Lung (tissue), 12 donors: ENCODE results near the gene CAMK2D. TPM values are rescaled to one million over a fixed set of nuclear protein-coding genes. Genes with fewer than 3 reads are reported as not detected.

Source experiments
- ATAC-seq: fragments of 200-7000 bp; cut with Tn5 transposase; one replicate; pipeline ENCODE4 v1.9.1; 2020; ENCODE audit warnings: moderate number of reproducible peaks; ENCODE audit not compliant: insufficient read depth, low FRiP score
- DNase-seq, 3 donors: peaks; one replicate each; pipeline ENCODE4 v3.0.0-alpha.2; 2013 to 2017
- H3K27ac ChIP-seq, 2 donors: one replicate each; pipeline ENCODE4 v1.5.1; 2013; ENCODE audit warnings: mild to moderate bottlenecking in 2 of 2, moderate library complexity in 2 of 2, control low read depth in 1 of 2, inconsistent platforms in 1 of 2, low read depth in 1 of 2, low read length in 1 of 2
- H3K27me3 ChIP-seq, 3 donors: one replicate each; pipeline ENCODE4 v1.5.1; 2013; ENCODE audit warnings: low read length in 2 of 3; ENCODE audit not compliant: control insufficient read depth in 3 of 3, insufficient read depth in 3 of 3
- H3K36me3 ChIP-seq, 4 donors: one replicate each; pipeline ENCODE4 v1.5.1; 2013; ENCODE audit warnings: low read length in 4 of 4, mild to moderate bottlenecking in 1 of 4, moderate library complexity in 1 of 4; ENCODE audit not compliant: control insufficient read depth in 4 of 4, insufficient read depth in 4 of 4
- H3K4me1 ChIP-seq, 5 donors: one replicate each; pipeline ENCODE4 v1.5.1; 2013; ENCODE audit warnings: low read length in 5 of 5, mild to moderate bottlenecking in 2 of 5, moderate library complexity in 1 of 5; ENCODE audit not compliant: control insufficient read depth in 5 of 5, insufficient read depth in 5 of 5
- H3K4me3 ChIP-seq: one replicate; pipeline ENCODE4 v1.5.1; 2013; ENCODE audit warnings: mild to moderate bottlenecking, control low read depth, moderate library complexity
- H3K9ac ChIP-seq, 2 donors: one replicate each; pipeline ENCODE4 v1.5.1; 2013; ENCODE audit warnings: low read length in 2 of 2, control low read depth in 1 of 2; ENCODE audit not compliant: insufficient read depth in 1 of 2
- H3K9me3 ChIP-seq, 4 donors: one replicate each; pipeline ENCODE4 v1.5.1; 2013; ENCODE audit warnings: low read length in 3 of 4, mild to moderate bottlenecking in 1 of 4, moderate library complexity in 1 of 4; ENCODE audit not compliant: control insufficient read depth in 4 of 4, insufficient read depth in 3 of 4
- WGBS, 2 donors: extraction: QIAGEN DNeasy Blood & Tissue Kit; methylation state at CpG; one replicate each; pipeline ENCODE4 v1.1.7; 2013; 5-methylcytosine and 5-hydroxymethylcytosine counted together
- polyA plus RNA-seq, 2 donors: library from polyadenylated mRNA; stranded (reverse); fragments of 200-250 nt; gene quantifications; one replicate each; pipeline ENCODE4 v1.2.1, GENCODE V29; 2013
- total RNA-seq, 2 donors: library from RNA; depleted of rRNA in 1 of 2; stranded (reverse); fragments of >200 nt in 1 of 2; gene quantifications; one replicate each; pipeline ENCODE4 v1.2.1, GENCODE V29; 2014 to 2021
- TF ChIP-seq, protein P1 (sequence below): IDR thresholded peaks from 2 replicates; pipeline ENCODE4 v1.5.1; 2012; ENCODE audit warnings: mild to moderate bottlenecking; ENCODE audit errors: control extremely low read depth, extremely low read depth
- donor health status: control.
- donor health status: control.
- donor health status: Bipolar disorder and iron deficiency.
- donor health status: healthy.
- donor health status: DM: yes; HTN: yes; CAD: no.

CAMK2D gene
- total and polyA plus RNA-seq, 4 donors = 11.9 to 98.2 (median 36.6) TPM

- H3K9ac ChIP-seq = no peak overlapping the region
- H3K4me3 ChIP-seq = no peak overlapping the region
- DNase-seq = no peak
- ATAC-seq = no peak
- TF ChIP-seq, protein P1, sequence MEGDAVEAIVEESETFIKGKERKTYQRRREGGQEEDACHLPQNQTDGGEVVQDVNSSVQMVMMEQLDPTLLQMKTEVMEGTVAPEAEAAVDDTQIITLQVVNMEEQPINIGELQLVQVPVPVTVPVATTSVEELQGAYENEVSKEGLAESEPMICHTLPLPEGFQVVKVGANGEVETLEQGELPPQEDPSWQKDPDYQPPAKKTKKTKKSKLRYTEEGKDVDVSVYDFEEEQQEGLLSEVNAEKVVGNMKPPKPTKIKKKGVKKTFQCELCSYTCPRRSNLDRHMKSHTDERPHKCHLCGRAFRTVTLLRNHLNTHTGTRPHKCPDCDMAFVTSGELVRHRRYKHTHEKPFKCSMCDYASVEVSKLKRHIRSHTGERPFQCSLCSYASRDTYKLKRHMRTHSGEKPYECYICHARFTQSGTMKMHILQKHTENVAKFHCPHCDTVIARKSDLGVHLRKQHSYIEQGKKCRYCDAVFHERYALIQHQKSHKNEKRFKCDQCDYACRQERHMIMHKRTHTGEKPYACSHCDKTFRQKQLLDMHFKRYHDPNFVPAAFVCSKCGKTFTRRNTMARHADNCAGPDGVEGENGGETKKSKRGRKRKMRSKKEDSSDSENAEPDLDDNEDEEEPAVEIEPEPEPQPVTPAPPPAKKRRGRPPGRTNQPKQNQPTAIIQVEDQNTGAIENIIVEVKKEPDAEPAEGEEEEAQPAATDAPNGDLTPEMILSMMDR = no peak
- peaks cover 0 to 5% (median 1%) of the 10 kb centered on the region in 4 donors for H3K36me3 ChIP-seq
- H3K27me3 ChIP-seq = no peaks in the 10 kb centered on the region
- H3K9me3 ChIP-seq = no peaks in the 10 kb centered on the region
- WGBS, 2 donors = 86 to 92% methylated on average over 2 of the region's 2 CpGs
- no peak overlapping the region for H3K27ac ChIP-seq
- H3K4me1 ChIP-seq = peaks cover 0 to 34% (median 0%) of the 10 kb centered on the region in 5 donors
Measured at GRCh38 chr4:113561092-113561491, 200.4 kb downstream of the CAMK2D start.

DNA sequence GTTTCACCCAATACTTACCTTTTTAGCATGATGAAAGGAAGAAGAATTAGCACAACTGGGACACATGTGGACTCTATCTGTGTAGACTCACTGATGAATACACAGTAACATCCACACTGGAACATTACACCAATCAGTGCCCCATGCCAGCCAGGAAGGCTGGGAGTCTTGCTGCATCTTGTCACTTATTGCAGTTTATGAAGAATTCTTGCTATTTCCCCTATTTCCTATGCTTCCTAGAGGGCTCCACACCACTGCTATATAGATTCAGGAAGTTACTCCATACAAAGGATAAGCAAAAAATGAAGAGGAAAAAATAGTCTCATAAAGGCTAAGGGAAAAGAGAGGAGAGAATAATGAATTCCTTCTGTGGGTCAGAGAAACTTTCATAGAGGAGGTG lies 201.0 kb downstream of the CAMK2D start:
- ATAC-seq = no peak
- Histone ChIP-seq H3K4me3 (no peak overlapping the region), H3K9me3 (no peaks in the 10 kb centered on the region), H3K9ac (no peak overlapping the region), H3K27ac (no peak overlapping the region), H3K4me1 (peaks cover 0 to 34% (median 0%) of the 10 kb centered on the region in 5 donors), H3K27me3 (no peaks in the 10 kb centered on the region), H3K36me3 (peaks cover 0 to 5% (median 1%) of the 10 kb centered on the region in 4 donors)
- TF ChIP-seq, protein P1 = no peak
- DNase-seq = no peak

- DNase-seq = no peak
- no peak overlapping the region for H3K27ac ChIP-seq
- H3K4me1 ChIP-seq = peaks cover 0 to 35% (median 0%) of the 10 kb centered on the region in 5 donors
- TF ChIP-seq, protein P1 = no peak
- H3K4me3 ChIP-seq = no peak overlapping the region
- 93 to 96% methylated on average over 5 of the region's 5 CpGs for WGBS, 2 donors
- ATAC-seq = no peak
- no peaks in the 10 kb centered on the region for H3K27me3 ChIP-seq
- no peak overlapping the region for H3K9ac ChIP-seq
- peaks cover 0 to 5% (median under 1%) of the 10 kb centered on the region in 4 donors for H3K36me3 ChIP-seq
- H3K9me3 ChIP-seq = no peaks in the 10 kb centered on the region
Measured at GRCh38 chr4:113559947-113560346, 201.6 kb downstream of the CAMK2D start.
